Tibial nerve (tissue), 3 donors: ENCODE measurements around the gene ASIC2.

ENCODE experiments used
- CTCF ChIP-seq, 5 experiments: fragments of 200-600 bp in 3 of 5; fragments of 450-650 bp in 2 of 5; sonication (generic) in 3 of 5; IDR thresholded peaks; one replicate each; pipeline ENCODE4 v1.5.1; 2016 to 2019; ENCODE audit warnings: antibody characterized with exemption in 5 of 5, mild to moderate bottlenecking in 3 of 5, moderate library complexity in 2 of 5
- POLR2A ChIP-seq, 2 donors: fragments of 450-650 bp; IDR thresholded peaks; one replicate each; pipeline ENCODE4 v1.6.1; 2017; ENCODE audit warnings: antibody characterized with exemption in 2 of 2, mild to moderate bottlenecking in 2 of 2, moderate library complexity in 2 of 2

DNA sequence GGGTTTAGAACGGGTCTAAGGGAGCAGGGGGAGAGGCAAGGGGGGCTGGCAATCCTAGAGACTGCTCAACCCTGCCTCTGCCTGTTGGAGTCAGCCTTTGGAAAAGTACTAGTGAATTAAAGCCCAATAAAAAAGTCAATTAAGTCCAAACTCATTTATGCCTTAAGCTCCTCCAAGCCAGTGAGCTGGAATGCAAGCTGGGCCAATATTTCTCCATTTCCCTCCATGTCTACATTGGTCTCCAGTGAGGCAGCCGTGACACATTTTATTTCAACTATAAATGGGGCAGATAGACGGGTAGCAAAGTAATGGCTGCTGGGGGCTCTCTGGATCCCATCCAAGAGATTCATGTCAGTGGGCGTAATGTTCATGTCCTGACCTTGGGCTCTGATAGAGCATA is 157.4 kb downstream of the ASIC2 start:
- TF ChIP-seq CTCF (IDR thresholded peaks at IDR 0.05), result no peak
- TF ChIP-seq POLR2A (IDR thresholded peaks at IDR 0.05), result no peak
